Mesothelial cell of epicardium (in vitro differentiated cells): Measurements from ENCODE around the gene DIAPH3. TPM values are rescaled to one million over a fixed set of nuclear protein-coding genes. Genes with fewer than 3 reads are reported as not detected.

Source experiments
- DNase-seq, 2 experiments: peaks; one replicate each; pipeline ENCODE4 v3.0.0; 2021; ENCODE audit warnings: low spot score in 2 of 2; ENCODE audit not compliant: unreplicated experiment in 2 of 2
- H3K27ac Mint-ChIP-seq: 2 replicates; pipeline ENCODE4 v1.8.0; 2021; ENCODE audit warnings: mixed read lengths
- H3K27me3 Mint-ChIP-seq: 2 replicates; pipeline ENCODE4 v1.8.0; 2021; ENCODE audit warnings: low read depth, mixed read lengths
- H3K36me3 Mint-ChIP-seq: 2 replicates; pipeline ENCODE4 v1.8.0; 2021; ENCODE audit warnings: mixed read lengths
- H3K4me1 Mint-ChIP-seq: 2 replicates; pipeline ENCODE4 v1.8.0; 2021; ENCODE audit warnings: mixed read lengths
- H3K4me3 Mint-ChIP-seq: 2 replicates; pipeline ENCODE4 v1.8.0; 2021; ENCODE audit warnings: mild to moderate bottlenecking, moderate library complexity, mixed read lengths
- H3K9me3 Mint-ChIP-seq: 2 replicates; pipeline ENCODE4 v1.8.0; 2021; ENCODE audit warnings: mixed read lengths
- total RNA-seq: library from RNA; stranded (reverse); gene quantifications from 3 replicates; pipeline ENCODE4 v1.2.1, GENCODE V29; 2021
- TF ChIP-seq, protein P1 (sequence below): fragments of 200-600 bp; sonication (generic); IDR thresholded peaks from one replicate; pipeline ENCODE4 v1.5.0; 2021; ENCODE audit warnings: antibody characterized with exemption; ENCODE audit not compliant: unreplicated experiment

The DIAPH3 gene
- total RNA-seq, 1 donor from 2014 or later: 16.8 TPM

DNA sequence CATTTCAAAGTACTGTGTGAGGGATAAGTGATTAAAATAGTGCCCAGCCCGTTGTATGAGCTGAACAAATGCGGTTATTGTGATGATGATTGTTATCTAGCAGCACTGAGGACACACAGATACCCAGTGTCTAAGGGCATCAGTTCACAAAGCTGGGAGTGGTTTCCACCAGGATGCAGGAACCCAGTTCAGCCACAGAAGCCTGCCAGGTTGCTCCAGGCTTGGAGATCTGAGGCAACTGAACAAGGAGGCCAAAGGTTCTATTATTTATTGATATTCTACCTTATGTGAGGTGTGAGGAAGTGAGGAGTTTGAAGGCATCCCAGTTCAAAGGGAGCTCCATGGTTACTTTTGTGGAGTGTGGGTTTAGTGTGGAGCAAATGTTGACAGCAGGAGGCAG lies 13.2 kb downstream of the DIAPH3 start:
- no peaks in the 10 kb centered on the region for H3K27me3 Mint-ChIP-seq
- H3K27ac Mint-ChIP-seq: peak overlapping the region; percentile 1
- H3K36me3 Mint-ChIP-seq: no peaks in the 10 kb centered on the region
- H3K9me3 Mint-ChIP-seq: no peaks in the 10 kb centered on the region
- H3K4me1 Mint-ChIP-seq: peaks cover 17% of the 10 kb centered on the region
- DNase-seq: no peak
- TF ChIP-seq, protein P1, sequence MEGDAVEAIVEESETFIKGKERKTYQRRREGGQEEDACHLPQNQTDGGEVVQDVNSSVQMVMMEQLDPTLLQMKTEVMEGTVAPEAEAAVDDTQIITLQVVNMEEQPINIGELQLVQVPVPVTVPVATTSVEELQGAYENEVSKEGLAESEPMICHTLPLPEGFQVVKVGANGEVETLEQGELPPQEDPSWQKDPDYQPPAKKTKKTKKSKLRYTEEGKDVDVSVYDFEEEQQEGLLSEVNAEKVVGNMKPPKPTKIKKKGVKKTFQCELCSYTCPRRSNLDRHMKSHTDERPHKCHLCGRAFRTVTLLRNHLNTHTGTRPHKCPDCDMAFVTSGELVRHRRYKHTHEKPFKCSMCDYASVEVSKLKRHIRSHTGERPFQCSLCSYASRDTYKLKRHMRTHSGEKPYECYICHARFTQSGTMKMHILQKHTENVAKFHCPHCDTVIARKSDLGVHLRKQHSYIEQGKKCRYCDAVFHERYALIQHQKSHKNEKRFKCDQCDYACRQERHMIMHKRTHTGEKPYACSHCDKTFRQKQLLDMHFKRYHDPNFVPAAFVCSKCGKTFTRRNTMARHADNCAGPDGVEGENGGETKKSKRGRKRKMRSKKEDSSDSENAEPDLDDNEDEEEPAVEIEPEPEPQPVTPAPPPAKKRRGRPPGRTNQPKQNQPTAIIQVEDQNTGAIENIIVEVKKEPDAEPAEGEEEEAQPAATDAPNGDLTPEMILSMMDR: no peak
- H3K4me3 Mint-ChIP-seq: no peak overlapping the region

DNA sequence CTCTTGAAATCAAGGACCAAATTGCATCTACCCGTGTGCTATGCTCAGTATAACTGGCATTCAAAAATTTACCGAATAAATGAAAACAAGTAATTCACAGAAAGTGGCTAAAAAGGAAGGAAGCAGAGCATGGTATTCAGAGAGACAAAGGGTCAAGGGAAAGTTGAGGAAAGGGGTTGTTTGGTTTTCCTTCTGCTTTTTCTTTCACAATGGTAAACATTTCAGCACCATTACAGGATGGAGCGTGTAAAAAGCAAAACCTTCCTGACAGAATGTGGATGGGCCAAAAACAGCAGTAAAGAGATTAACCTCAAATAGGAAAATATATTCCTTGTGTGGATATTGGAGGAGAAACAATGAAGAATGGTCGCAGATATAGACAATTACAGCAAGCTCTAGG lies 14.8 kb downstream of the DIAPH3 start:
- TF ChIP-seq, protein P1: no peak
- H3K27ac Mint-ChIP-seq: no peak overlapping the region
- H3K4me3 Mint-ChIP-seq: no peak overlapping the region
- no peak for DNase-seq
- H3K4me1 Mint-ChIP-seq: peaks cover 17% of the 10 kb centered on the region
- no peaks in the 10 kb centered on the region for H3K36me3 Mint-ChIP-seq
- no peaks in the 10 kb centered on the region for H3K27me3 Mint-ChIP-seq
- no peaks in the 10 kb centered on the region for H3K9me3 Mint-ChIP-seq

DNA sequence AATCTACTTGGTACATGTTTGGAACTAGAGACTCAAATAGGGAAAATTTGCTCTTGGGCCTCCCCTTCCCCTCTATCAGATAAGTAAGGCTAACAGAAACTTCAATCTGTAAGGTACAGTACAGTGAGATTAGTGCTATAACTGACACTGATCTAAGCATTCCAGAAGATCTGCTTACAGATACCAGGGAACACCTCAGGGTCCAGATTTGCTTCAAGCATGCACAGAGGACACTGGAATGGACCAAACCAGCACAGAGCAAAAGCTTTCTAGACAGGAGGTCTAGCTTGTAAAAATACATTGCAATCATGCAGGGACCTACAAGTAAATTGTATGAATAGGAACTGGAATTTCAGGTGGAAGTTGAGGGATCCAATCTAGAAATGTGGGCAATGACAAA lies 16.4 kb downstream of the DIAPH3 start:
- Mint-ChIP-seq H3K27ac (no peak overlapping the region), H3K36me3 (no peaks in the 10 kb centered on the region), H3K4me3 (no peak overlapping the region), H3K4me1 (peaks cover 17% of the 10 kb centered on the region), H3K9me3 (no peaks in the 10 kb centered on the region), H3K27me3 (no peaks in the 10 kb centered on the region)
- DNase-seq: no peak
- TF ChIP-seq, protein P1: no peak

DNA sequence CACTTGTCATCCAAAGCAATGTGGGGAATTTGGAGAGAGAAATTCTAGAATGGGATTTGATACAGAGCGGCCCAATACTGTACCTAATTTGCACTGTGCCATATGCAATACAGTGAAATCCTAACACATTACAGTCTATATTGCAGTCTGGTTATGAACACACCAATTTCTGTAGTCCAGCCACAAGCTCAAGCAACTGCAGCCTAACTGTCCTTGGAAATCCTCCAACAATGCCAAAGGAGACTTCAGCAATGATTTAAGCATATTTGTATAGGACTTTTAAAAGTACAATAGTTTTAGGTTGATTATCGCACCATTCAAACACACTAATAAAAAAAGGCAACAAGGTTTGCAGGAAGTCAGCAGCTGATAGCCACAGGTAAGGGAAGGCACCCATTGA lies 17.3 kb downstream of the DIAPH3 start:
- H3K27me3 Mint-ChIP-seq: no peaks in the 10 kb centered on the region
- H3K4me3 Mint-ChIP-seq: no peak overlapping the region
- no peak for DNase-seq
- H3K27ac Mint-ChIP-seq: peak overlapping the region; percentile 57
- H3K9me3 Mint-ChIP-seq: no peaks in the 10 kb centered on the region
- H3K4me1 Mint-ChIP-seq: peaks cover 17% of the 10 kb centered on the region
- H3K36me3 Mint-ChIP-seq: no peaks in the 10 kb centered on the region
- TF ChIP-seq, protein P1: no peak

GRCh38 chr13:60143775-60144174 lies 20.0 kb downstream of the DIAPH3 start:
- no peak for DNase-seq
- Mint-ChIP-seq H3K27me3 (no peaks in the 10 kb centered on the region), H3K9me3 (no peaks in the 10 kb centered on the region), H3K27ac (no peak overlapping the region), H3K4me1 (peaks cover 23% of the 10 kb centered on the region), H3K36me3 (no peaks in the 10 kb centered on the region), H3K4me3 (no peak overlapping the region)
- TF ChIP-seq, protein P1: no peak

DNA sequence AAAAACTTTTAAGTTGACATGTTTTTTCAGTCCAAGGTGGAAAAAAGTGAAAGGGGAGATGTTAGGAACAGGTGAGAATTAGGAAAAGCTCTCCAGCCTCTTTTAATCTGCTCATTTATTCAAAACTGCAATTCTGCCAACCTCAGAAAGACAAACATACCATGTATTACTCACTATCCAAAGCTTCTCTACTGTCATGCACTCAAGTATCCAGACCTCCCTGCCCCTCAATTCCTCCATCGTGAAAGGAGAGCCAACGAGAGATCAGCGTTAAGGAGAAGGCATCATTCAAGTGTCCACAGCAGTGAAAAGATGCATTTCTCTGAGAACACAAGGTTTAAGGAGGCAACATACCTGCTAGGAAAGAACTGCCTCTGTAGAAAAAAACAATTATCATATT lies 24.5 kb downstream of the DIAPH3 start:
- Mint-ChIP-seq H3K36me3 (no peaks in the 10 kb centered on the region), H3K4me1 (peaks cover 20% of the 10 kb centered on the region), H3K27ac (peak overlapping the region; percentile 37), H3K27me3 (no peaks in the 10 kb centered on the region), H3K9me3 (peaks cover 5% of the 10 kb centered on the region), H3K4me3 (no peak overlapping the region)
- TF ChIP-seq, protein P1: no peak
- DNase-seq: no peak
